HG03354 (cell line): ENCODE results near the gene LY86.

Experiments
- ATAC-seq: cut with Tn5 transposase; IDR thresholded peaks from one replicate; pipeline ENCODE4 v1.9.1; 2021; ENCODE audit warnings: mild to moderate bottlenecking; ENCODE audit not compliant: unreplicated experiment, poor library complexity, severe bottlenecking

The LY86 gene

GRCh38 chr6:6645261-6645917 lies 56.9 kb downstream of the LY86 start:
- ATAC-seq: no peak

DNA sequence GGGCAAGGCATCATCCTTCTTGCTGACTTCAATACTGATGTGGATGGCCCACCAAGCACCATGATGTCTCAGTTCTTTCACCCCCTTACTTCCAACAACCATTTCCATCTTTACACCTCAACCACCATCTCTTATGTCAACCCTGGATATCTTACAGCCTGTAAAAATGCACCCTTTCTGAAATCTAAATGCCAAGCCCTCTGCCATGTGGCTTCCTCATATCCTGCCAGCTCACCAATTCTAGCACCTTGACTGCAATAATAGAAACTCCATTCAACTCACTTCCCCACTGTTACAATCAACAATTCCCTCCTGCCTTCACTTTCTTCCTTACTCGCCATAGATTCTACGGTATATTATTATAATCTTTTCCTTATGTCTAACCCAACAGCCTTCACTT lies 57.9 kb downstream of the LY86 start:
- ATAC-seq: no peak

DNA sequence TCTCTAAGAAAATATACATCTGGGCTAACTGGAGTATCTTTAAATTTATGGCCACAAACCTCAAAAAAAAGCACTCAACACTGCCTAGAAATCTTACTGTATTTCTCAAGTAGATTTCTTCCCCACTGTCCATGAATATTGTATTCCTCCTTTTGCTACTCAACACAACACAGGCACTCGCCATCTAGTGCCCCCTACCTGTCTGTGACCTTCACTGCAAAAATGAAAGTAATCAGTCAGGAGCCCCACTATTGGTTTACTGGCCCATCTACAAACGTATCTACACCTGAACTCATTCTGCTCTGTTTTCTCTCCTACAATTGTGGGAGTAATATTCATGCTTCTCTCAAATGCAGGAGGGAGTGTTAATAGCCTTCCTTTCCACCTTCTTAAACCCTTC lies 58.3 kb downstream of the LY86 start:
- no peak for ATAC-seq

DNA sequence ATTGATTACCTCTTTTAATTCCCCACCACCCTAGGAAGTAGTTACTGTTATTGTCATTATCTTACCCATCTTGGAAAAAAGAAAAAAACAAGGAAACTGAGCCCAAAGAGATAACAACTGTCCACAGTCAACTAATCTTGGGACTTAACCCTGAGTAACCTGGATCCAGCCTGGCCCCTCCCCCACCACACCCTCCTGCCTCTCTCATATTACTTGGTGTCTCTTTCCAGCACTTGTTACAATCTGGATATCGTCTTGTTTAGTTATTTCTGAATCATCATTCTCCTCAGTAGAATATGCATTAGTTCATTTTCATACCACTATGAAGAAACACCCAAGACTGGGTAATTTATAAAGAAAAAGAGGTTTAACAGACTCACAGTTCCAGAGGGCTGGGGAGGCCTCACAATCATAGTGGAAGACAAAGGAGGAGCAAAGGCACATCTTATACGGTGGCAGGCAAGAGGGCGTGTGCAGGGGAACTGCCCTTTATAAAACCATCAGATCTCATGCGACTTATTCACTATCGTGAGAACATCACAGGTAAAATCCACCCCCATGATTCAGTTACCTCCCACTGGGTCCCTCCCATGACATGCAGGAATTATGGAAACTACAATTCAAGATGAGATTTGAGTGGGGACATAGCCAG lies 60.3 kb downstream of the LY86 start:
- no peak for ATAC-seq

GRCh38 chr6:6649824-6650349 lies 61.4 kb downstream of the LY86 start:
- ATAC-seq: no peak

DNA sequence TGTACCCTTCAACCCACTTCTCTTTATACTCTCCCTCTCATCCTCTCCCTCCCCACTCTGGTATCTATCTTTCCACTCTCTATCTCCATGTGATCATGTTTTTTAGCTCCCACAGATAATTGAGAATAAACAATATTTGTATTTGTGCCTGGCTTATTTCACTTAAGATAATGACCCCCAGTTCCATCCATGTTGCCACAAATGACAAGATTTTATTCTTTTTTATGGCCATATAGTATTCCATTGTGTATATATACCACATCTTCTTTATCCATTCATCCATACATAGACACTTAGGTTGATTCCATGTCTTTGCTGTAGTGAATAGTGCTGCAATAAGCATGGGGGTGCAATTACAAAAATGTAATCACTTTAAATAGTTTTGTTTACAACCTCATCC lies 62.3 kb downstream of the LY86 start:
- no peak for ATAC-seq

GRCh38 chr6:6651335-6651734 lies 62.8 kb downstream of the LY86 start:
- ATAC-seq: no peak

- ATAC-seq: no peak
These were observed 64.4 kb downstream of the LY86 start for GRCh38 chr6:6652932-6653331.

GRCh38 chr6:6654599-6655575 lies 66.4 kb downstream of the LY86 start:
- ATAC-seq: no peak

GRCh38 chr6:6655805-6656251 lies 67.3 kb downstream of the LY86 start:
- peak; percentile 21 for ATAC-seq

- ATAC-seq: peak; percentile 38
These were observed 67.8 kb downstream of the LY86 start for GRCh38 chr6:6656287-6656686.

DNA sequence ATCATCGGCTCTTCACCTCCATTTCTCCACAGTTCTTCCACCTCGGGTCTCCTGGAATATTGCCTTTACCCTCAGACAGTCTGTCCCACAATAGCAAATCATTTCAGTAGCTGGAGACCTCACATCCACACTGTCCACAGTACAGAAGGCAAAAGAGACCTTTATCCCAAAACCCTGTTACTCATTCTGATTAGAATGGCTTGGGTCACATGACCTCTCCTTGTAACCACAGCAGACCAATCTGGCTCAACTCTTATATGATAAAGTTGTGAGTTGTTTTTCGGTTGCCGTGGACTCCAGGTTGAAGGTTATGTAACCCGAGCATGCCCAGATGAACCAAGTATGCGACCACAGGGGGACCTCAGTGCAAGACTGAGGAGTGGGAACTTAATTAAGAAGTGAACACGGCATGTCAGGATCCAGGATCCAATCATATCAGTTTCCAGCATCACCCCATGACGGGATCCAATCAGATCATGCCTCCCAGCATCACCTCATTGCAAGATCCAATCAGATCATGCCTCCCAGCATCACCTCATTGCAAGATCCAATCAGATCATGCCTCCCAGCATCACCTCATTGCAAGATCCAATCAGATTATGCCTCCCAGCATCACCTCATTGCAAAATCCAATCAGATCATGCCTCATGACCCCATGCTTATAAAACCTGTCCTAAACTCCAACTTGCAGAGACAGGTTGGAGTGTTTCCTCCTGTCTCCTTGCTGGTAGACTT lies 68.7 kb downstream of the LY86 start:
- ATAC-seq: no peak

- ATAC-seq: no peak
These were observed 69.3 kb downstream of the LY86 start for GRCh38 chr6:6657820-6658217.

- ATAC-seq: peak; percentile 74
These were observed 71.2 kb downstream of the LY86 start for GRCh38 chr6:6659600-6660327.

DNA sequence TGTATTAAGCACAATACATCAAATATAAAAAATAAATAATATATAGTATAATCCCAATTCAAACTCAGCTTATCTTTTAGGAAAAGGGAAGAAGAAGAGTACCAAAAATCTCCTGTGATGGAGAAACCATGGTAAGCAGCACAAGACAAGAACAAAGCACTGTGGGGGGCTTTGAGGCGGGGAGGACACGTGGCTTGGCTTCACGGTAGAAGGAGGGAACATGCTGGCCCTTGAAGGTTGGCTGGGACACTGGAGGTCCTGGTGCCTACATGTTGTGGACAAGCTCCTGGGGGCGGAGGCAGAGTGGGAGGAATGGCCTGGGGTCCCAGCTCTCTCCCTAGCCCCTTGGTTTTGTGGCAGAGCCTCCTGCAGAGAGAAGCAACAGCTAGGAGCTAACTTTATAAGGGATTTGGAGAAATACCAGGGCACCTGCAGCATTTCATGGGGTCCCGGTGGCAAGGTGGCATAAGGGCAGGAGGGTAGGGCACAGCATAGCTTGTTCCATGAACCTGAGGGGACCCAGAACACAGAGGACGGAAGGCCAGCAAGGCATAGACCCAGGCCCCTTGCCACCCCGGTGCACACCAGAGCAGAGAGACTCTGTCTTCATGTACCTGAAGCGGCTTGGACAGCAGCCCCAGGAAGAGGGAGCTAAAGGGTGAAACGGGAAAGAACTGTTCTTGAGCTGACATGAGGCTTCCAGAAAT lies 72.0 kb downstream of the LY86 start:
- no peak for ATAC-seq

GRCh38 chr6:6661191-6661590 lies 72.7 kb downstream of the LY86 start:
- no peak for ATAC-seq

DNA sequence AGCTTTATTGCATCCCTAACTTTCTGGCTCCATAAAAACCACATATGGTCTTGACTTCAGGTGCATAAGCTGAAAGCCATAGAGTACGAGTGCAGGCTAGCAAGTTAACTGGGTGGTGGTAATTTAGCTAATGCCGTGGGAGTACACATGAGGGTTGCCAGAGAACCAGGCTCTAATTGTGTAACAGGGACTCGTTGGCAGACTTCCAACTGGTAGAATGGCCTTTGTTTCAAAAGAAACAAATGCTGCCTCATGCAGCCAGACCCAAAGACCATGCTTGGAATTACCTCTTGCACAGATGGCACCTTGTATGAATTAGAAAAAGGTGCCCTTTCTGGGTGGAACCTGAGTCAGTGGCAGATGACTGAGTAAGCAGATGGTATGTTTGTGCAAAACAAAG lies 73.2 kb downstream of the LY86 start:
- no peak for ATAC-seq

DNA sequence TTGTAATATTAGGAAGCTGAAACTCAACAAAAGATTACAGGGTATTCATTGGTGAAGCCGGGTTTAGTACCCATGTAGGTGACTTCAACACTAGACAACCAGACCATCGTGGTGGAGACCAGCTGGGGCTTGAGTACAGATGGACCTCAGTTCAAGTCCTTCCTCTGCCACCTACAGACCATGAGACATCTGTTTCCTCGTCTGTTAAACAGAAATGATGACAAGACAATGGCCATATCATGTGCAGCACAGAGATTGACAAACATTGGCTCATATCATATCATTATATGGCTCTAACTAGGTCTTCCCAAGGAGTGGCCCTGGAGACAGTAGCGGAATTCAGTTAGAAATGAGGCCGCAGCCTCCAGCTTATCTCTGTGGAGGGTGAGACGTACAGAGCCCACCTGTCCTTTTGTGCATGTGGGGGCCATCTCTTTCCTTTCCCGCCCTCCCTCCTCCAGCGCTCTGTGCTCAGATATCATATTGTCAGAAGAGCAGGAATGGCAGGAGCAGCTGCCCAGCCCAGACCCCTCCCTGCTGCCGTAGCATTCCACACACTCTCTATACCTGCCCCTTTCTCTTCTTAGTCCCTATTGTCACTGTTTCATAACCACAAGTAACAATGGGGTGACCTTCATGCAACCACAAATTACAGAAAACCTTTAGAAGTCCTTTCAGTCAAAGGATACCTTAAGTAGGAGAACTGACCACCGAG lies 75.1 kb downstream of the LY86 start:
- no peak for ATAC-seq
